ENCODE measurements around the gene GLIPR1. TPM values are rescaled to one million over a fixed set of nuclear protein-coding genes. Genes with fewer than 3 reads are reported as not detected.

GLIPR1 gene
- total and polyA plus RNA-seq, 8 donors: 12.4 to 68.2 (median 13.8) TPM

DNA sequence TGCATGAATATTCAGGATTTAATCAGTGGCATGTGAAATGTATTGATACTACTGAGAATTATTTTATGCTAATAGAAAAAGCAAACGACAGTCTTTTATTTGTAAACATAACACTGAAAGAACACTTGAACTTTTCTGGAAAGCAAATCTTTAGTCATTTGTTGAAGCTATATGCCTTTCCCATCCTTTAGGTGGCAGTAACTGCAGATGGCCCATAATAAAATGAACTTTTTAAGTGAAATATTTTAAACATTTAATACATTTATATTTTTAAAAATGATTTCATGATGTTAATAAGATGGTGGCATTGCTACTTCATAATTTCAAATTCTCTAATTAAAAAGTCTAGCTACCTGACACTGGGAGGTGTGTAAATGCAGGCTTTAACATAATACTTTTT lies 44.7 kb downstream of the GLIPR1 start:
- intact Hi-C loops (cut with DNase I): no loop called here
- no peaks in the 10 kb centered on the region for H3K4me1 ChIP-seq
- ATAC-seq (no peak), DNase-seq (no peak)
- no peaks in the 10 kb centered on the region for H3K36me3 ChIP-seq
- no peaks in the 10 kb centered on the region for H3K27me3 ChIP-seq
- TF ChIP-seq, protein P1, sequence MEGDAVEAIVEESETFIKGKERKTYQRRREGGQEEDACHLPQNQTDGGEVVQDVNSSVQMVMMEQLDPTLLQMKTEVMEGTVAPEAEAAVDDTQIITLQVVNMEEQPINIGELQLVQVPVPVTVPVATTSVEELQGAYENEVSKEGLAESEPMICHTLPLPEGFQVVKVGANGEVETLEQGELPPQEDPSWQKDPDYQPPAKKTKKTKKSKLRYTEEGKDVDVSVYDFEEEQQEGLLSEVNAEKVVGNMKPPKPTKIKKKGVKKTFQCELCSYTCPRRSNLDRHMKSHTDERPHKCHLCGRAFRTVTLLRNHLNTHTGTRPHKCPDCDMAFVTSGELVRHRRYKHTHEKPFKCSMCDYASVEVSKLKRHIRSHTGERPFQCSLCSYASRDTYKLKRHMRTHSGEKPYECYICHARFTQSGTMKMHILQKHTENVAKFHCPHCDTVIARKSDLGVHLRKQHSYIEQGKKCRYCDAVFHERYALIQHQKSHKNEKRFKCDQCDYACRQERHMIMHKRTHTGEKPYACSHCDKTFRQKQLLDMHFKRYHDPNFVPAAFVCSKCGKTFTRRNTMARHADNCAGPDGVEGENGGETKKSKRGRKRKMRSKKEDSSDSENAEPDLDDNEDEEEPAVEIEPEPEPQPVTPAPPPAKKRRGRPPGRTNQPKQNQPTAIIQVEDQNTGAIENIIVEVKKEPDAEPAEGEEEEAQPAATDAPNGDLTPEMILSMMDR (IDR thresholded peaks at IDR 0.05): peak in 1 of 2 donors; percentile 26
- H3K9me3 ChIP-seq: peaks cover 0 to 3% of the 10 kb centered on the region in 2 donors
- H3K4me3 ChIP-seq: no peak overlapping the region
- no peak overlapping the region for H3K27ac ChIP-seq

DNA sequence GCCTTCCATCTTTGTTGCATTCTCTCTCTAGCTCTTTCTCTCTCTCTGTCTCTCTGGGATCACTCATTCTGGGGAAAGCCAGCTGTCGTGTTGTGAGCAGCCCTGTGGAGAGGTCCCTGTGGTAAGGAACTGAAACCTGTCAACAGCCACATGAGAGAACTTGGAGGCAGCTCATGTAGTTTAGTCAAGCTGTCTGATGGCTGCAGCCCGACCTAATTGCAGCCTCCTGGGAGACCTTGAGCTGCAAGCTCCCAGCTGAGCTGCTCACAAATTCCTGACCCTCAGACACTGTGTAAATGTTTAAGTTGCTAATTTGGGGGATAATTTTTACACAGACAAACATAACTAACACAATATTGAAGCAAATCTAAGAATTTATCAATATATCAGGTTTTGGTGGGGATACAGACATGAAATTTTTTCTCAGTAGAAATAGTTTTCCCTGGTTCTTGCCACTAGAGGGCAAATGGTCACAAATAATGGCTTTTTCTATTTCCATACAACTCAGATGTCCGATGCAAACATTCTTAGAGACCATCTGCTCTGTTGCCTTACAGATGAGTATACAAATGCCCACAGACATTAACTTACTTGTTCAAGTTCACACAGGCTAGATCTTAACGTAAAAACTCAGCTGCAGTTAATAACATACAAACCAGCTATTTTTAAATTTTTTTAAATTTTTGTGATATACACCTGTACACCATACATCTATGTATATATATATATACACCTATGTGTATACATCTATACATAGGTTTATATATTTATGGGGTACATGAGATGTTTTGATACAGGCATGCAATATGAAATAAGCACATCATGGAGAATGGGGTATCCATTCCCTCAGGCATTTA lies 46.3 kb downstream of the GLIPR1 start:
- no peak overlapping the region for H3K4me3 ChIP-seq
- H3K27ac ChIP-seq: no peak overlapping the region
- H3K36me3 ChIP-seq: no peaks in the 10 kb centered on the region
- intact Hi-C loops (cut with DNase I): no loop called here
- H3K4me1 ChIP-seq: no peaks in the 10 kb centered on the region
- ATAC-seq: peak; percentile 69
- TF ChIP-seq, protein P1 (IDR thresholded peaks at IDR 0.05): peak; percentile 56 to 72
- H3K27me3 ChIP-seq: no peaks in the 10 kb centered on the region
- no peaks in the 10 kb centered on the region for H3K9me3 ChIP-seq
- DNase-seq: peak in 2 of 4 donors; percentile 45 to 60

DNA sequence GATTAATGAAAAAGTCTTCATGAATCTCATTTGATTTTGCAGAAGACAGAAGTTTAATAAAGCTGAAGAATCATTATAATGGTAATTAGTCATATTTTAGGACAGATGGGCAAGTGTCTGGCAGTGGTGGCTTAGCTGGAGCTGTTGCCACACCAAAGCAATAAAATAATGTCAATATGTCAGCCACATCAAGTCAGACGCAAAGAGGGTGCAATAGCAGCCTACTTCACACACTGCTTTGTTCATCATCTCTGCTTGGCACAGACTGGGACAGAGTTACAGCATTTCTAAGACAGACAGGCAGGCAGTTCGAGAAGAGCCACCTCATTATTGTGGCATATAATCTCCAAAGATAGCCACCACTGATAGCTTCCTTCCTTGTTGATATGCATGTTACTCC lies 47.7 kb downstream of the GLIPR1 start:
- ATAC-seq (no peak), DNase-seq (no peak)
- TF ChIP-seq, protein P1 (IDR thresholded peaks at IDR 0.05): no peak
- H3K9me3 ChIP-seq: no peaks in the 10 kb centered on the region
- H3K27ac ChIP-seq: no peak overlapping the region
- H3K4me1 ChIP-seq: no peaks in the 10 kb centered on the region
- intact Hi-C loops (cut with DNase I): no loop called here
- no peaks in the 10 kb centered on the region for H3K36me3 ChIP-seq
- H3K27me3 ChIP-seq: no peaks in the 10 kb centered on the region
- no peak overlapping the region for H3K4me3 ChIP-seq

DNA sequence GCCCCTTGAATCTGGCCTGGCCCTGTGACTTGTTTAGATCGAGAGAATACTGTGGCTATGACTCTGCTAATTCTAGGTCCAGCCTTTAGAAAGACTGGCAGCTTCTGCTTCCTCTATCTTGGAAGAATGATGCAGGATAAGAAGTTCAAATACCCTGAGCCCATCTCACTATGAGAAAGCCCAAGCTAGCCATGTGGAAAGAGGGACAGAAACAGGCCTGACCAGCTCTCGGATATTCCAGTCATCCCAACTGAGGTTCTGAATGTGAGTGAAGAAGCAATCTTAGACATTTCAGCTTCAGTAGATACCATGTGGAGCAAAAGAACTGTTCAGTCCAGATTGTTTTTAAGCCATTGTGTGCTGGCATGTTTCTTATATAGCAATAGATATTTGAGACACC lies 48.1 kb downstream of the GLIPR1 start:
- intact Hi-C loops (cut with DNase I): no loop called here
- ATAC-seq: no peak
- Histone ChIP-seq H3K4me1 (no peaks in the 10 kb centered on the region), H3K4me3 (no peak overlapping the region), H3K9me3 (no peaks in the 10 kb centered on the region), H3K27me3 (no peaks in the 10 kb centered on the region), H3K27ac (no peak overlapping the region), H3K36me3 (no peaks in the 10 kb centered on the region)
- TF ChIP-seq, protein P1 (IDR thresholded peaks at IDR 0.05): no peak
- no peak for DNase-seq

DNA sequence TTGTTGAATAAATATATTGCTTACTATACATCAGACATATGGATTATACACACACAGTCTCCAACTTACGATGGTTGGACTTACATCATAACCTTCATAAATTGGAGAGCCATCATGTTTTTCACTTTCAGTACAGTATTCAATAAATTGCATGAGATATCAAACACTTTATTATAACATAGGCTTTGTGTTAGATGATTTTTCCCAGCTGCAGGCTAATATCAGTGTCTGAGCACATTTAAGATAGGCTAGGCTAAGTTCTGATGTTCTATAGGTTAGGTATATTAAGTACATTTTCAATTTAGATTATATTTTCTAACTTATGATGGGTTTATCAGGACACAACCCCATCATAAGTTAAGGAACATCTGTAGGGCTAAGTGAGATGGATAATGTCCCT lies 48.8 kb downstream of the GLIPR1 start:
- Histone ChIP-seq H3K4me3 (no peak overlapping the region), H3K36me3 (no peaks in the 10 kb centered on the region), H3K27ac (no peak overlapping the region), H3K27me3 (no peaks in the 10 kb centered on the region), H3K4me1 (no peaks in the 10 kb centered on the region), H3K9me3 (no peaks in the 10 kb centered on the region)
- TF ChIP-seq, protein P1 (IDR thresholded peaks at IDR 0.05): no peak
- intact Hi-C loops (cut with DNase I): no loop called here
- DNase-seq (no peak), ATAC-seq (no peak)
